B cell (primary cell): ENCODE measurements around the gene MIX23. TPM values are rescaled to one million over a fixed set of nuclear protein-coding genes. Genes with fewer than 3 reads are reported as not detected.

Source experiments
- ATAC-seq: fragments of 200-7000 bp; cut with Tn5 transposase; one replicate; pipeline ENCODE4 v1.10.0; 2021; ENCODE audit warnings: low read depth, mild to moderate bottlenecking, moderate number of reproducible peaks, moderate library complexity
- CTCF ChIA-PET: fragments of 350-600 bp; sonication (Branson Sonifier 250); formaldehyde crosslinking; loops from one replicate; lab custom pipeline; 2021; ENCODE audit warnings: antibody characterized with exemption, inconsistent platforms; lab: Charles Lee
- POLR2A ChIA-PET: fragments of 350-600 bp; sonication (Branson Sonifier 250); formaldehyde crosslinking; loops from one replicate; lab custom pipeline; 2021; ENCODE audit warnings: antibody characterized with exemption; lab: Charles Lee
- DNase-seq: peaks from one replicate; pipeline ENCODE4 v3.0.0; 2013
- H2AFZ ChIP-seq: 2 replicates; pipeline ENCODE4 v1.6.1; 2012; ENCODE audit warnings: mild to moderate bottlenecking, low read depth, low read length; ENCODE audit not compliant: insufficient read depth, poor library complexity, severe bottlenecking
- H3K27ac ChIP-seq, 2 donors: 1 replicate in 1 of 2; 2 replicates in 1 of 2; pipeline ENCODE4 v1.5.1; 2012 to 2013; ENCODE audit warnings: low read length in 2 of 2, mild to moderate bottlenecking in 2 of 2, moderate library complexity in 1 of 2
- H3K27me3 ChIP-seq, 4 experiments: fragments of 200-600 bp in 1 of 4; sonication (generic) in 1 of 4; replicated peaks in 1 of 4; 1 replicate in 2 of 4; 2 replicates in 2 of 4; pipeline versions ENCODE4 v1.6.1 to v1.7.0; 2013 to 2016; ENCODE audit warnings: low read length in 3 of 4, mild to moderate bottlenecking in 2 of 4, mixed read lengths in 1 of 4, moderate library complexity in 1 of 4; ENCODE audit not compliant: insufficient read depth in 4 of 4, control insufficient read depth in 3 of 4; ENCODE audit errors: control extremely low read depth in 1 of 4
- H3K36me3 ChIP-seq, 2 experiments: replicated peaks in 1 of 2; 1 replicate in 1 of 2; 2 replicates in 1 of 2; pipeline versions ENCODE4 v1.6.1 to v1.7.1; 2013; ENCODE audit warnings: low read length in 1 of 2; ENCODE audit not compliant: insufficient read depth in 2 of 2, control insufficient read depth in 1 of 2; ENCODE audit errors: control extremely low read depth in 1 of 2, extremely low read depth in 1 of 2
- H3K4me1 ChIP-seq, 2 donors: fragments of 200-600 bp in 1 of 2; sonication (generic) in 1 of 2; 1 replicate in 1 of 2; 2 replicates in 1 of 2; pipeline versions ENCODE4 v1.5.1 to v1.6.1; 2013 to 2017; ENCODE audit warnings: low read length in 2 of 2; ENCODE audit not compliant: control insufficient read depth in 2 of 2, insufficient read depth in 2 of 2
- H3K4me2 ChIP-seq: replicated peaks from 2 replicates; pipeline ENCODE3; 2012; ENCODE audit warnings: mild to moderate bottlenecking, low read depth, low read length; ENCODE audit not compliant: poor library complexity, severe bottlenecking
- H3K4me3 ChIP-seq, 5 experiments: fragments of 200-600 bp in 1 of 5; sonication (generic) in 1 of 5; 1 replicate in 3 of 5; 2 replicates in 2 of 5; pipeline versions ENCODE4 v1.5.1 to v1.7.0; 2011 to 2016; ENCODE audit warnings: low read length in 4 of 5, mild to moderate bottlenecking in 4 of 5, low read depth in 2 of 5, control low read depth in 1 of 5, moderate library complexity in 1 of 5; ENCODE audit not compliant: insufficient read depth in 1 of 5; ENCODE audit errors: control extremely low read depth in 1 of 5, extremely low read depth in 1 of 5
- H3K79me2 ChIP-seq: fragments of 200-600 bp; sonication (generic); one replicate; pipeline ENCODE4 v1.6.0; 2016; ENCODE audit warnings: low read length; ENCODE audit not compliant: control insufficient read depth, insufficient read depth
- H3K9ac ChIP-seq: fragments of 200-600 bp; sonication (generic); 2 replicates; pipeline ENCODE4 v1.6.1; 2017; ENCODE audit warnings: mild to moderate bottlenecking, low read length, moderate library complexity
- H3K9me3 ChIP-seq, 3 donors: one replicate each; pipeline versions ENCODE4 v1.6.1 to v1.7.1; 2013; ENCODE audit warnings: low read length in 2 of 3; ENCODE audit not compliant: control insufficient read depth in 2 of 3, insufficient read depth in 1 of 3; ENCODE audit errors: control extremely low read depth in 1 of 3
- H4K20me1 ChIP-seq: 2 replicates; pipeline ENCODE4 v1.6.0; 2012; ENCODE audit warnings: mild to moderate bottlenecking, low read length; ENCODE audit not compliant: insufficient read depth, control insufficient read depth, poor library complexity, severe bottlenecking
- H3K27ac Mint-ChIP-seq: one replicate; pipeline ENCODE4 v1.8.0; 2021; ENCODE audit warnings: mixed read lengths
- H3K27me3 Mint-ChIP-seq: one replicate; pipeline ENCODE4 v1.8.0; 2021; ENCODE audit warnings: mixed read lengths
- H3K4me1 Mint-ChIP-seq: one replicate; pipeline ENCODE4 v1.8.0; 2021; ENCODE audit warnings: mixed read lengths
- H3K4me3 Mint-ChIP-seq: one replicate; pipeline ENCODE4 v1.8.0; 2021; ENCODE audit warnings: mixed read lengths
- H3K9me3 Mint-ChIP-seq: one replicate; pipeline ENCODE4 v1.8.0; 2022; ENCODE audit warnings: mixed read lengths; ENCODE audit not compliant: insufficient read depth
- EZH2 ChIP-seq: IDR thresholded peaks from 2 replicates; pipeline ENCODE4 v1.6.1; 2012; ENCODE audit warnings: borderline replicate concordance, low read depth, mild to moderate bottlenecking, moderate library complexity, low read length; ENCODE audit not compliant: insufficient read depth, poor library complexity, severe bottlenecking
- WGBS: methylation state at CpG from one replicate; pipeline ENCODE4 v1.1.5; 2013; ENCODE audit warnings: missing lambda C conversion rate; ENCODE audit not compliant: insufficient coverage; 5-methylcytosine and 5-hydroxymethylcytosine counted together
- intact Hi-C: fragments of 100-400 bp; cut with micrococcal nuclease; formaldehyde crosslinking; loops from one replicate; pipeline ENCODE4 v1.10.0; 2022
- polyA plus RNA-seq: library from polyadenylated mRNA; depleted of rRNA; stranded (reverse); fragments of >200 nt; gene quantifications from 2 replicates; pipeline ENCODE4 v1.2.3, GENCODE V29; 2012
- total RNA-seq, 2 donors: library from RNA; stranded (reverse); fragments of 120-200 nt in 1 of 2; gene quantifications; 1 replicate in 1 of 2; 2 replicates in 1 of 2; pipeline versions ENCODE4 v1.2.3 to v1.2.4, GENCODE V29; 2013 to 2022
- TF ChIP-seq, protein P1 (sequence below): fragments of 200-600 bp; IDR thresholded peaks from one replicate; pipeline ENCODE4 v1.8.0; 2022; ENCODE audit warnings: antibody characterized with exemption, mild to moderate bottlenecking

The MIX23 gene
- total and polyA plus RNA-seq, 2 donors (not counting 1 experiment from before 2014, with no cell fraction given) = 9.2 to 33.1 TPM

DNA sequence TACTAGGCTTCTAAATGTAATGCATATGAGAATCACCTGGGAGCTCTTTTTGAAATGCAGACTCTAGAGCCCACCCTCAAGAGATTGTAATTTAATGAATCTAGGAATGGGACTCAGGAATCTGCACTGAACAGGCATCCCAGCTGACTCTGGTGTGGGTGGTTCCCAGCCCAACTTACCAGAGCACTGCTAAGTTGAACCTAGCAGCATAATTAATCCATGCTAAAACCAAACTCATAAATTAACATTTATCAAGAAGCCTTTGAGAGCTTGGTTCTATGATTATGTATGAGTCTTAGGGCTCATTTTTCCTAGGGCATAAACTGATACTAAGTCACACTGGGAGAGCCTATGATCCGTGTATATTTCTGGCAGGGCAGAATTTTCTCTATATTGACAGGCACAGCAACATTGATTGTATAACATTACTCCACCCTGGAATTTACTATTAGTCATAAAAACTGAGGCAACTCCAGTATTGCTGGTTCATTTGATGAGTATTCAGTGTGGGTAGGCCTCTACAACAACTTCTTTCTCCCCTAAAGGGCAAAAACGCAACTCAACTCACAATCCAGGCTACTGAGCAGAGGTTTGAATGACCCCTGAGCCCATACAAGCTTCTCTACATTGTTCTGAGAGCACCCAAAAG is 68.7 kb downstream of the MIX23 start:
- no peak for TF ChIP-seq EZH2
- TF ChIP-seq, protein P1, sequence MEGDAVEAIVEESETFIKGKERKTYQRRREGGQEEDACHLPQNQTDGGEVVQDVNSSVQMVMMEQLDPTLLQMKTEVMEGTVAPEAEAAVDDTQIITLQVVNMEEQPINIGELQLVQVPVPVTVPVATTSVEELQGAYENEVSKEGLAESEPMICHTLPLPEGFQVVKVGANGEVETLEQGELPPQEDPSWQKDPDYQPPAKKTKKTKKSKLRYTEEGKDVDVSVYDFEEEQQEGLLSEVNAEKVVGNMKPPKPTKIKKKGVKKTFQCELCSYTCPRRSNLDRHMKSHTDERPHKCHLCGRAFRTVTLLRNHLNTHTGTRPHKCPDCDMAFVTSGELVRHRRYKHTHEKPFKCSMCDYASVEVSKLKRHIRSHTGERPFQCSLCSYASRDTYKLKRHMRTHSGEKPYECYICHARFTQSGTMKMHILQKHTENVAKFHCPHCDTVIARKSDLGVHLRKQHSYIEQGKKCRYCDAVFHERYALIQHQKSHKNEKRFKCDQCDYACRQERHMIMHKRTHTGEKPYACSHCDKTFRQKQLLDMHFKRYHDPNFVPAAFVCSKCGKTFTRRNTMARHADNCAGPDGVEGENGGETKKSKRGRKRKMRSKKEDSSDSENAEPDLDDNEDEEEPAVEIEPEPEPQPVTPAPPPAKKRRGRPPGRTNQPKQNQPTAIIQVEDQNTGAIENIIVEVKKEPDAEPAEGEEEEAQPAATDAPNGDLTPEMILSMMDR = no peak
- H3K27me3 ChIP-seq = no peaks in the 10 kb centered on the region
- H3K27ac ChIP-seq = no peak overlapping the region
- no peak overlapping the region for H2AFZ ChIP-seq
- H3K36me3 ChIP-seq = no peaks in the 10 kb centered on the region
- no peak overlapping the region for H3K27ac Mint-ChIP-seq
- intact Hi-C loops = no loop called here
- H3K27me3 Mint-ChIP-seq = peaks cover 14% of the 10 kb centered on the region
- no CpG with 5 or more reads among the region's 2 CpGs for WGBS
- H3K4me1 Mint-ChIP-seq = no peaks in the 10 kb centered on the region
- no peak for DNase-seq
- H3K4me2 ChIP-seq = no peak overlapping the region
- ATAC-seq = no peak
- H3K9me3 ChIP-seq = peaks cover 0 to 2% (median 0%) of the 10 kb centered on the region in 3 donors
- ChIA-PET CTCF (interaction anchor here (0.5 kb wide), 1 partner anchor 415 kb away, joined by 3 read pairs; no protein-coding TSS in a partner anchor), POLR2A (no interaction called here)
- no peak overlapping the region for H3K9ac ChIP-seq
- no peaks in the 10 kb centered on the region for H4K20me1 ChIP-seq
- no peak overlapping the region for H3K4me3 ChIP-seq
- no peaks in the 10 kb centered on the region for H3K79me2 ChIP-seq
- H3K4me3 Mint-ChIP-seq = no peak overlapping the region
- H3K4me1 ChIP-seq = no peaks in the 10 kb centered on the region
- peaks cover 5% of the 10 kb centered on the region for H3K9me3 Mint-ChIP-seq

DNA sequence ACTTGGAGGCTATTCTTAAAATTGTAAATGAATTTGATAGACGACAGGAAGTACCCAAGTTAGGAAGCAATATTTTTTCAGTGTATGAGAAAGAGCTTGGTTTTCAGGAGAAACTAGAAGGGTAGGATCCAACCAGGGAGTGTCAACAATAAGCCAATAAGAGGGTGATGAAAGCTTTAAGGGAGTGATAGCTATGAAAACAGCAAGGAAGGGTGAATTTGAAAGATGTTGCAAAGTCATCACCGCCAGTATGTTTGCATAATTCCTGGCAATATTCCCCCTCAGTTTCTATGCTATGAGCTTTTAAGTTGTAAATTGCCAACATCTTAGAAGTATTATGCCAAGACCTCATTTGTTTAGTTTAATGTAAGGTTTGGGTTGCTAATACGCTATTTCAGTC is 69.8 kb downstream of the MIX23 start:
- Histone ChIP-seq H3K79me2 (no peaks in the 10 kb centered on the region), H3K9ac (no peak overlapping the region), H4K20me1 (no peaks in the 10 kb centered on the region), H3K36me3 (no peaks in the 10 kb centered on the region), H3K9me3 (no peaks in the 10 kb centered on the region), H3K4me2 (no peak overlapping the region), H2AFZ (no peak overlapping the region), H3K4me3 (no peak overlapping the region), H3K27me3 (no peaks in the 10 kb centered on the region), H3K4me1 (no peaks in the 10 kb centered on the region), H3K27ac (no peak overlapping the region)
- H3K27ac Mint-ChIP-seq = no peak overlapping the region
- H3K9me3 Mint-ChIP-seq = no peaks in the 10 kb centered on the region
- WGBS = 7% methylated on average over 1 of the region's 3 CpGs
- peaks cover 13% of the 10 kb centered on the region for H3K27me3 Mint-ChIP-seq
- no peaks in the 10 kb centered on the region for H3K4me1 Mint-ChIP-seq
- ChIA-PET POLR2A (no interaction called here), CTCF (interaction anchor here (0.8 kb wide), 1 partner anchor 10 kb away, joined by 5 read pairs; no protein-coding TSS in a partner anchor)
- TF ChIP-seq EZH2 = no peak
- TF ChIP-seq, protein P1 = no peak
- intact Hi-C loops = no loop called here
- DNase-seq = no peak
- no peak overlapping the region for H3K4me3 Mint-ChIP-seq
- no peak for ATAC-seq
